ENCODE measurements around the gene GALNT2. TPM values are rescaled to one million over a fixed set of nuclear protein-coding genes. Genes with fewer than 3 reads are reported as not detected.

The GALNT2 gene
- total and polyA plus RNA-seq, 2 of the 4 experiments (the other 2 are of a cell fraction): 50.4 to 189 TPM

DNA sequence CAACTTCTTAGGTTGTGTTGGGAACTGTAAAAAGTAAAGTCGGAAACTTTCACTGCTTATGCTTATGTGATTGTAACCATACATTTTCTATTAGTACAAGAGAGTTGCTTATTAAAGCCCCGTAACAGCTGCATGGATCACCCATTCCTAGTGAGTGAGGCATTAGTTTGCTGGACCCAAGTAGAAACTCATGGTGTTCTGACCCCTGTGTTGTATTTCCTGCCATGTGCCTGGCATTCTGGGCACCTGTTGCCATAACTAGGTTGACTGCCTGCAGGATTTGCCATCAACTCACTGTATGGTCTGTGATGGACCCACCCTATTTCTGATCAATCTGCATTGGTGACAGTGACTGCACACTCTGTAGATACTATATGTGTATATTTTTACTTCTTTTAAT lies 186.1 kb downstream of the GALNT2 start:
- ChIA-PET POLR2A (ENCODE audit: unreplicated experiment) (no interaction called here), CTCF (no interaction called here)
- no TSS peak for BruUV-seq (replicated peaks)
- dilution Hi-C loops (cut with HindIII; ENCODE audit: low sequenced_read_pairs, unreplicated experiment) (no loop called here), in situ Hi-C loops (cut with MboI; ENCODE audit: low sequenced_read_pairs) (no loop called here), intact Hi-C loops (cut with micrococcal nuclease) (loop anchor here (5.0 kb wide), 1 partner anchor 186 kb away; the partner anchor contains the start of gene GALNT2)
- Histone ChIP-seq H3K79me1 (ENCODE audit: low read depth in 1 of 2, low read length in 2 of 2) (peaks cover 14 to 18% of the 10 kb centered on the region in 2 experiments; a peak in 2 of 4 replicates), H3K36me3 (ENCODE audit: control insufficient read depth, insufficient read depth, low read length) (peaks cover 51% of the 10 kb centered on the region), H2AK5ac (ENCODE audit: low read depth, low read length) (no peak overlapping the region), H3K4me2 (ENCODE audit: low read depth, low read length) (no peak overlapping the region), H3K27ac (ENCODE audit: insufficient read depth, low read length) (no peak overlapping the region), H2BK15ac (ENCODE audit: low read depth, low read length) (no peak overlapping the region), H4K20me1 (ENCODE audit: insufficient read depth, low read length) (no peaks in the 10 kb centered on the region), H4K5ac (ENCODE audit: low read depth, low read length) (no peak overlapping the region), H3K14ac (replicated peaks; ENCODE audit: low read depth, low read length) (no peak overlapping the region), H3K4ac (ENCODE audit: low read depth, low read length) (no peak overlapping the region), H3K27me3 (ENCODE audit: control insufficient read depth, insufficient read depth, low read length) (no peaks in the 10 kb centered on the region), H3K18ac (ENCODE audit: low read depth, low read length) (no peak overlapping the region), H3K9ac (ENCODE audit: low read depth, low read length) (no peak overlapping the region), H3K9me1 (ENCODE audit: insufficient read depth, low read length) (peaks cover 6% of the 10 kb centered on the region; the same call in 1 of the 2 replicates), H2AK9ac (replicated peaks; ENCODE audit: low read depth, low read length, poor library complexity) (no peak overlapping the region), H3K4me1 (ENCODE audit: control insufficient read depth, insufficient read depth, low read length) (peaks cover 7% of the 10 kb centered on the region), H3K4me3 (ENCODE audit: insufficient read depth, low read depth, low read length) (no peak overlapping the region), H2AFZ (replicated peaks; ENCODE audit: low read length, poor library complexity) (no peak overlapping the region), H2BK5ac (ENCODE audit: low read depth, low read length, poor library complexity, severe bottlenecking) (no peak overlapping the region), H4K91ac (ENCODE audit: insufficient read depth, low read depth, low read length) (no peak overlapping the region), H4K8ac (ENCODE audit: low read depth in 2 of 2, low read length in 2 of 2) (no peak overlapping the region), H3K23ac (ENCODE audit: low read depth, low read length) (no peak overlapping the region), H2BK20ac (ENCODE audit: low read depth, low read length) (no peak overlapping the region), H2BK120ac (ENCODE audit: low read depth, low read length) (no peak overlapping the region), H3K56ac (ENCODE audit: extremely low read depth, insufficient read depth, low read length) (no peak overlapping the region), H3K9me3 (ENCODE audit: control insufficient read depth, insufficient read depth, low read length) (no peaks in the 10 kb centered on the region)
- no peak for ATAC-seq (ENCODE audit: low read depth)
- DNase-seq: no peak
- TF ChIP-seq, protein P1, sequence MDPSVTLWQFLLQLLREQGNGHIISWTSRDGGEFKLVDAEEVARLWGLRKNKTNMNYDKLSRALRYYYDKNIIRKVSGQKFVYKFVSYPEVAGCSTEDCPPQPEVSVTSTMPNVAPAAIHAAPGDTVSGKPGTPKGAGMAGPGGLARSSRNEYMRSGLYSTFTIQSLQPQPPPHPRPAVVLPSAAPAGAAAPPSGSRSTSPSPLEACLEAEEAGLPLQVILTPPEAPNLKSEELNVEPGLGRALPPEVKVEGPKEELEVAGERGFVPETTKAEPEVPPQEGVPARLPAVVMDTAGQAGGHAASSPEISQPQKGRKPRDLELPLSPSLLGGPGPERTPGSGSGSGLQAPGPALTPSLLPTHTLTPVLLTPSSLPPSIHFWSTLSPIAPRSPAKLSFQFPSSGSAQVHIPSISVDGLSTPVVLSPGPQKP (IDR thresholded peaks at IDR 0.05; ENCODE audit: borderline replicate concordance, low read depth, low read length): no peak
- TF ChIP-seq RCOR1 (IDR thresholded peaks at IDR 0.05; ENCODE audit: insufficient replicate concordance, low read length) (no peak), RFX5 (IDR thresholded peaks at IDR 0.05; ENCODE audit: low read depth, low read length) (no peak), SMC3 (IDR thresholded peaks at IDR 0.05; ENCODE audit: low read depth, low read length) (no peak), MAFK (IDR thresholded peaks at IDR 0.05; ENCODE audit: low read depth, low read length) (no peak), NFE2L2 (IDR thresholded peaks at IDR 0.05; ENCODE audit: low read depth, low read length) (no peak), CHD1 (IDR thresholded peaks at IDR 0.05; ENCODE audit: low read depth, low read length) (no peak), MAZ (IDR thresholded peaks at IDR 0.05; ENCODE audit: borderline replicate concordance, low read depth, low read length) (no peak), RAD21 (IDR thresholded peaks at IDR 0.05; ENCODE audit: low read length) (no peak), CEBPB (IDR thresholded peaks at IDR 0.05; ENCODE audit: low read depth, low read length) (no peak), MXI1 (IDR thresholded peaks at IDR 0.05; ENCODE audit: borderline replicate concordance, low read depth, low read length) (no peak), BHLHE40 (IDR thresholded peaks at IDR 0.05; ENCODE audit: low read depth, low read length) (no peak), POLR2A (IDR thresholded peaks at IDR 0.05; ENCODE audit: low read depth, low read length) (no peak), FOS (IDR thresholded peaks at IDR 0.05; ENCODE audit: low read depth, low read length) (no peak)
- TF ChIP-seq, protein P2, sequence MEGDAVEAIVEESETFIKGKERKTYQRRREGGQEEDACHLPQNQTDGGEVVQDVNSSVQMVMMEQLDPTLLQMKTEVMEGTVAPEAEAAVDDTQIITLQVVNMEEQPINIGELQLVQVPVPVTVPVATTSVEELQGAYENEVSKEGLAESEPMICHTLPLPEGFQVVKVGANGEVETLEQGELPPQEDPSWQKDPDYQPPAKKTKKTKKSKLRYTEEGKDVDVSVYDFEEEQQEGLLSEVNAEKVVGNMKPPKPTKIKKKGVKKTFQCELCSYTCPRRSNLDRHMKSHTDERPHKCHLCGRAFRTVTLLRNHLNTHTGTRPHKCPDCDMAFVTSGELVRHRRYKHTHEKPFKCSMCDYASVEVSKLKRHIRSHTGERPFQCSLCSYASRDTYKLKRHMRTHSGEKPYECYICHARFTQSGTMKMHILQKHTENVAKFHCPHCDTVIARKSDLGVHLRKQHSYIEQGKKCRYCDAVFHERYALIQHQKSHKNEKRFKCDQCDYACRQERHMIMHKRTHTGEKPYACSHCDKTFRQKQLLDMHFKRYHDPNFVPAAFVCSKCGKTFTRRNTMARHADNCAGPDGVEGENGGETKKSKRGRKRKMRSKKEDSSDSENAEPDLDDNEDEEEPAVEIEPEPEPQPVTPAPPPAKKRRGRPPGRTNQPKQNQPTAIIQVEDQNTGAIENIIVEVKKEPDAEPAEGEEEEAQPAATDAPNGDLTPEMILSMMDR (conservative IDR thresholded peaks at IDR 0.05; ENCODE audit: low read depth, low read length): no peak
- TF ChIP-seq, protein P3, sequence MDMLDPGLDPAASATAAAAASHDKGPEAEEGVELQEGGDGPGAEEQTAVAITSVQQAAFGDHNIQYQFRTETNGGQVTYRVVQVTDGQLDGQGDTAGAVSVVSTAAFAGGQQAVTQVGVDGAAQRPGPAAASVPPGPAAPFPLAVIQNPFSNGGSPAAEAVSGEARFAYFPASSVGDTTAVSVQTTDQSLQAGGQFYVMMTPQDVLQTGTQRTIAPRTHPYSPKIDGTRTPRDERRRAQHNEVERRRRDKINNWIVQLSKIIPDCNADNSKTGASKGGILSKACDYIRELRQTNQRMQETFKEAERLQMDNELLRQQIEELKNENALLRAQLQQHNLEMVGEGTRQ (IDR thresholded peaks at IDR 0.05; ENCODE audit: low read depth, low read length): no peak
- no CpG with 5 or more reads among the region's 2 CpGs for WGBS, 2 experiments (ENCODE audit: extremely low coverage in 2 of 2, insufficient read length in 1 of 2)

Measured in IMR-90 (cell line).